ENCODE results near the gene CDKN2B-AS1. TPM values are rescaled to one million over a fixed set of nuclear protein-coding genes. Genes with fewer than 3 reads are reported as not detected.

The CDKN2B-AS1 gene
- polyA plus RNA-seq, 2 of the 4 experiments (the other 2 are of a cell fraction), result not detected

- Histone ChIP-seq H3K4me2 (no peak overlapping the region), H3K9me3 (no peaks in the 10 kb centered on the region), H3K27ac (no peak overlapping the region), H3K4me1 (no peaks in the 10 kb centered on the region), H3K4me3 (no peak overlapping the region)
- no peak for TF ChIP-seq EHF (CRISPR knock-in tag; IDR thresholded peaks at IDR 0.05)
- no peak for TF ChIP-seq MAZ (IDR thresholded peaks at IDR 0.05; ENCODE audit: borderline replicate concordance, low read depth, low read length)
- TF ChIP-seq MYC (IDR thresholded peaks at IDR 0.05; ENCODE audit: borderline replicate concordance, low read length), result no peak
- no peak for TF ChIP-seq NR3C1 (IDR thresholded peaks at IDR 0.05)
- no peak for TF ChIP-seq ZC3H11A (IDR thresholded peaks at IDR 0.05)
- TF ChIP-seq CTCF (IDR thresholded peaks at IDR 0.05), result no peak
- TF ChIP-seq JUN (IDR thresholded peaks at IDR 0.05), result no peak
- no peak for TF ChIP-seq POLR2A (IDR thresholded peaks at IDR 0.05; ENCODE audit: low read length)
- TF ChIP-seq E2F6 (IDR thresholded peaks at IDR 0.05; ENCODE audit: borderline replicate concordance, low read depth), result no peak
- TF ChIP-seq RNF2 (IDR thresholded peaks at IDR 0.05; ENCODE audit: borderline replicate concordance, low read depth), result no peak
- no peak for TF ChIP-seq NFE2L2 (conservative IDR thresholded peaks at IDR 0.05; ENCODE audit: low read length)
- no peak for TF ChIP-seq PHF8 (IDR thresholded peaks at IDR 0.05; ENCODE audit: borderline replicate concordance, low read depth)
- TF ChIP-seq ELK1 (IDR thresholded peaks at IDR 0.05; ENCODE audit: low read depth, low read length), result no peak
- no peak for DNase-seq (ENCODE audit: low read depth in 1 of 2, low spot score in 1 of 2)
- ChIA-PET POLR2A (no interaction called here), CTCF (no interaction called here)
- WGBS (ENCODE audit: missing lambda C conversion rate), result no CpG with 5 or more reads among the region's 4 CpGs
- no peak for FAIRE-seq
- ATAC-seq, result no peak
These were observed 114.2 kb downstream of the CDKN2B-AS1 start for GRCh38 chr9:22108581-22109370.

GRCh38 chr9:22111176-22111953, 116.8 kb downstream of the CDKN2B-AS1 start:
- no CpG with 5 or more reads among the region's 2 CpGs for WGBS (ENCODE audit: missing lambda C conversion rate)
- ATAC-seq, result no peak
- no peaks in the 10 kb centered on the region for H3K9me3 ChIP-seq
- DNase-seq (ENCODE audit: low read depth in 1 of 2, low spot score in 1 of 2), result no peak
- TF ChIP-seq EHMT2 (IDR thresholded peaks at IDR 0.05; ENCODE audit: low read depth) (no peak), HMGXB4 (CRISPR knock-in tag; IDR thresholded peaks at IDR 0.05; ENCODE audit: borderline replicate concordance) (no peak), PHF8 (IDR thresholded peaks at IDR 0.05; ENCODE audit: borderline replicate concordance, low read depth) (no peak), BCL3 (IDR thresholded peaks at IDR 0.05) (no peak), RFX5 (IDR thresholded peaks at IDR 0.05) (no peak), ESRRA (IDR thresholded peaks at IDR 0.05; ENCODE audit: borderline replicate concordance, low read length) (no peak), TFCP2L1 (CRISPR knock-in tag; IDR thresholded peaks at IDR 0.05) (no peak), POLR2AphosphoS2 (conservative IDR thresholded peaks at IDR 0.05; ENCODE audit: low read length) (no peak), CHD2 (IDR thresholded peaks at IDR 0.05; ENCODE audit: low read length, partially characterized antibody) (no peak), MAFK (IDR thresholded peaks at IDR 0.05; ENCODE audit: partially characterized antibody) (no peak), CBX8 (IDR thresholded peaks at IDR 0.05) (no peak), HOXB5 (CRISPR knock-in tag; IDR thresholded peaks at IDR 0.05) (no peak)
- CTCF ChIA-PET, result no interaction called here
- H3K27ac ChIP-seq, result no peak overlapping the region
- no peak overlapping the region for H3K4me3 ChIP-seq
- POLR2A ChIA-PET, result no interaction called here
- no peak for FAIRE-seq
- no peaks in the 10 kb centered on the region for H3K4me1 ChIP-seq
- no peak overlapping the region for H3K4me2 ChIP-seq
